NB4 (cell line): ENCODE data around the gene IGFBP2.

Experiments
- DNase-seq: peaks from one replicate; pipeline ENCODE4 v3.0.0; 2010; ENCODE audit warnings: low read depth
- H3K4me3 ChIP-seq: one replicate; pipeline ENCODE4 v1.5.1; 2011; ENCODE audit warnings: mild to moderate bottlenecking, low read depth, low read length, moderate library complexity
- MAX ChIP-seq: IDR thresholded peaks from 2 replicates; pipeline ENCODE4 v1.6.1; 2011; ENCODE audit warnings: low read depth, low read length
- MYC ChIP-seq: IDR thresholded peaks from 2 replicates; pipeline ENCODE4 v1.6.1; 2011; ENCODE audit warnings: low read depth, low read length
- POLR2A ChIP-seq: IDR thresholded peaks from 2 replicates; pipeline ENCODE4 v1.6.1; 2011; ENCODE audit warnings: mild to moderate bottlenecking; ENCODE audit not compliant: insufficient read length; ENCODE audit errors: extremely low read depth
- TF ChIP-seq, protein P1 (sequence below): IDR thresholded peaks from one replicate; pipeline ENCODE4 v1.5.1; 2012; ENCODE audit warnings: low read depth, low read length

IGFBP2 gene

GRCh38 chr2:216671791-216672343 lies 38.6 kb downstream of the IGFBP2 start:
- H3K4me3 ChIP-seq = no peak overlapping the region
- DNase-seq = no peak
- no peak for TF ChIP-seq MYC
- no peak for TF ChIP-seq MAX
- TF ChIP-seq, protein P1, sequence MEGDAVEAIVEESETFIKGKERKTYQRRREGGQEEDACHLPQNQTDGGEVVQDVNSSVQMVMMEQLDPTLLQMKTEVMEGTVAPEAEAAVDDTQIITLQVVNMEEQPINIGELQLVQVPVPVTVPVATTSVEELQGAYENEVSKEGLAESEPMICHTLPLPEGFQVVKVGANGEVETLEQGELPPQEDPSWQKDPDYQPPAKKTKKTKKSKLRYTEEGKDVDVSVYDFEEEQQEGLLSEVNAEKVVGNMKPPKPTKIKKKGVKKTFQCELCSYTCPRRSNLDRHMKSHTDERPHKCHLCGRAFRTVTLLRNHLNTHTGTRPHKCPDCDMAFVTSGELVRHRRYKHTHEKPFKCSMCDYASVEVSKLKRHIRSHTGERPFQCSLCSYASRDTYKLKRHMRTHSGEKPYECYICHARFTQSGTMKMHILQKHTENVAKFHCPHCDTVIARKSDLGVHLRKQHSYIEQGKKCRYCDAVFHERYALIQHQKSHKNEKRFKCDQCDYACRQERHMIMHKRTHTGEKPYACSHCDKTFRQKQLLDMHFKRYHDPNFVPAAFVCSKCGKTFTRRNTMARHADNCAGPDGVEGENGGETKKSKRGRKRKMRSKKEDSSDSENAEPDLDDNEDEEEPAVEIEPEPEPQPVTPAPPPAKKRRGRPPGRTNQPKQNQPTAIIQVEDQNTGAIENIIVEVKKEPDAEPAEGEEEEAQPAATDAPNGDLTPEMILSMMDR = no peak
- no peak for TF ChIP-seq POLR2A

GRCh38 chr2:216672466-216672865 lies 39.2 kb downstream of the IGFBP2 start:
- H3K4me3 ChIP-seq = no peak overlapping the region
- TF ChIP-seq MAX (no peak), POLR2A (no peak), MYC (no peak)
- TF ChIP-seq, protein P1 = no peak
- DNase-seq = no peak

- TF ChIP-seq MYC (no peak), POLR2A (no peak), MAX (no peak)
- TF ChIP-seq, protein P1 = no peak
- no peak overlapping the region for H3K4me3 ChIP-seq
- DNase-seq = no peak
These were observed 39.8 kb downstream of the IGFBP2 start for GRCh38 chr2:216673021-216673420.

- TF ChIP-seq, protein P1 = no peak
- TF ChIP-seq MAX (no peak), MYC (no peak), POLR2A (no peak)
- no peak overlapping the region for H3K4me3 ChIP-seq
- DNase-seq = no peak
These were observed 40.4 kb downstream of the IGFBP2 start for GRCh38 chr2:216673609-216674008.

DNA sequence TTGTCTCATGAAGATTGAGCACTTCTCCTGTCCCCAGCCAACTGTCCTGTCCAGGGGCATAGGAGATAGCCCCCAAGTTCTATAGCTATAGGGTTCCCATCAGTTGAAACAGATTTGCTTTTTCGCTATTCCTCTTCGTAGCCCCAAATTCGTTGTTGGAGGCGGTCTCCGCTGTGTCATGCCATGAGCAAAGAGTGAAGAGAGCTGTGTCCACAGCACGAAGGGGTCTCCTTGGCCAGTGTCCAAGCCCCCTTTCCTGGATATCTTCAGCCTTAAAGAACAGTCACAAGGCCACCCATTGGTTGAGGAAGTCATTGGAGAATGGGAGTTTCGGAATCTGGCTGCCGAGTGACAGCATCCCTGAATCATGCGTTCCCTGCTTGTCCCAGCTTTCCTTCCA lies 41.2 kb downstream of the IGFBP2 start:
- TF ChIP-seq, protein P1 = no peak
- TF ChIP-seq MYC (no peak), POLR2A (no peak), MAX (no peak)
- DNase-seq = no peak
- no peak overlapping the region for H3K4me3 ChIP-seq
